ENCODE results near the gene RHOJ. TPM values are rescaled to one million over a fixed set of nuclear protein-coding genes. Genes with fewer than 3 reads are reported as not detected.

Gene RHOJ
- total RNA-seq, 3 donors from 2014 or later (not counting 1 experiment from before 2014, with no cell fraction given) = not detected

DNA sequence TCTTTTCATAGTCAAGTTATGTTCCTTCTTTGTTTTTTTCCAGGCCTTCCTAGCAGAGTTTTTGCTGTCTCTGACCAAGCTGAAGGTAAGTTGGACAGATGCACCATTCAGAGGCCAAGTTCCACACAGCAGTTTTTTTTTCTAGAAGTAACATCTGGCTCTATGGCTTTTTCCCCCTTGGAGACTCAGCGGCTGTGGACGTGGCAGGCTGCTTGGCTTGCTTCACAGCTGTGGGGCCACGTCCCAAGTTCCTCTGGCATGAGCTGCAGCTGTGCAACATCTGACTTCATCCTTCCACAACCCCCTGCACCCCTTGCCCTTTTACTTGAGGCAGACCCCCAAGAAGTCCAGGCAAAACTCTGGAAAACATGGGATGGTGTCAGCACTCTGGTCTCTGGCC is 24.2 kb upstream of the RHOJ start:
- Mint-ChIP-seq H3K27me3 (ENCODE audit: low read depth in 2 of 2) (peaks cover 5 to 24% of the 10 kb centered on the region in 2 donors), H3K9me3 (no peaks in the 10 kb centered on the region), H3K4me1 (no peaks in the 10 kb centered on the region), H3K36me3 (no peaks in the 10 kb centered on the region), H3K27ac (no peak overlapping the region), H3K4me3 (no peak overlapping the region)
- no peaks in the 10 kb centered on the region for H3K27me3 ChIP-seq (ENCODE audit: control insufficient read depth, insufficient read depth, low read length)
- no peak for TF ChIP-seq CTCF (IDR thresholded peaks at IDR 0.05)
- no peaks in the 10 kb centered on the region for H3K9me3 ChIP-seq (ENCODE audit: control insufficient read depth, insufficient read depth, low read length)
- H3K4me1 ChIP-seq (ENCODE audit: control insufficient read depth, insufficient read depth, low read length) = no peaks in the 10 kb centered on the region
- H3K36me3 ChIP-seq (ENCODE audit: control insufficient read depth, insufficient read depth, low read length) = no peaks in the 10 kb centered on the region
- no peak for DNase-seq
- WGBS (ENCODE audit: insufficient coverage) = 89% methylated on average over 3 of the region's 3 CpGs
- no peak for ATAC-seq
- no peak overlapping the region for H3K4me3 ChIP-seq (ENCODE audit: low read length)
- H3K27ac ChIP-seq (ENCODE audit: low read length) = no peak overlapping the region
- intact Hi-C loops (cut with micrococcal nuclease) = no loop called here

GRCh38 chr14:63182968-63183367 is 21.3 kb upstream of the RHOJ start:
- Histone ChIP-seq H3K36me3 (ENCODE audit: control insufficient read depth, insufficient read depth, low read length) (no peaks in the 10 kb centered on the region), H3K27ac (ENCODE audit: low read length) (no peak overlapping the region), H3K4me1 (ENCODE audit: control insufficient read depth, insufficient read depth, low read length) (no peaks in the 10 kb centered on the region), H3K4me3 (ENCODE audit: low read length) (no peak overlapping the region), H3K27me3 (ENCODE audit: control insufficient read depth, insufficient read depth, low read length) (no peaks in the 10 kb centered on the region), H3K9me3 (ENCODE audit: control insufficient read depth, insufficient read depth, low read length) (no peaks in the 10 kb centered on the region)
- no peak for TF ChIP-seq CTCF (IDR thresholded peaks at IDR 0.05)
- Mint-ChIP-seq H3K4me3 (no peak overlapping the region), H3K9me3 (no peaks in the 10 kb centered on the region), H3K36me3 (no peaks in the 10 kb centered on the region), H3K27me3 (ENCODE audit: low read depth in 2 of 2) (peaks cover 5 to 24% of the 10 kb centered on the region in 2 donors), H3K4me1 (no peaks in the 10 kb centered on the region), H3K27ac (no peak overlapping the region)
- 75% methylated on average over 3 of the region's 3 CpGs for WGBS (ENCODE audit: insufficient coverage)
- DNase-seq = no peak
- intact Hi-C loops (cut with micrococcal nuclease) = no loop called here
- no peak for ATAC-seq

DNA sequence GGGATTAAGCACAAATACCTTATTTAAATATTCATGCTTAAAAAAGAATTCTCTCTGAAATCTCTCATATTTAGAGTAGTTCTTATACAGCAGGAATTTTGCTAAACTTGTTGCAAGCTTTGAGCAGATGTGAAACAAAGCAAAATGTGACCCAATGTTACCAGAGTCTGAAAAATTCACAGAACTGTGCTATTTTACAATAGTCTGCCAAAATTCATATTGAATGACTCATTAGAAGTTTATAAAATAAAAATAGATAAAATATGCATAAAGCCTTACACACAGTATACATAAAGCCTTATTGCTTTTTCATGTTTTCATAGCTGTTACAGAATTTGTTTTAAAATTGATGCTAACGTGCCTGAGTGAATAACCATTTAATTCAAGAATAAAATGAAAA is 17.8 kb upstream of the RHOJ start:
- no peaks in the 10 kb centered on the region for H3K9me3 Mint-ChIP-seq
- H3K36me3 Mint-ChIP-seq = no peaks in the 10 kb centered on the region
- no peaks in the 10 kb centered on the region for H3K9me3 ChIP-seq (ENCODE audit: control insufficient read depth, insufficient read depth, low read length)
- no peak overlapping the region for H3K4me3 Mint-ChIP-seq
- TF ChIP-seq CTCF (IDR thresholded peaks at IDR 0.05) = no peak
- no peak for ATAC-seq
- H3K27me3 ChIP-seq (ENCODE audit: control insufficient read depth, insufficient read depth, low read length) = no peaks in the 10 kb centered on the region
- H3K4me1 ChIP-seq (ENCODE audit: control insufficient read depth, insufficient read depth, low read length) = no peaks in the 10 kb centered on the region
- no CpG with 5 or more reads among the region's 1 CpG for WGBS (ENCODE audit: insufficient coverage)
- peaks cover 5 to 18% of the 10 kb centered on the region in 2 donors for H3K27me3 Mint-ChIP-seq (ENCODE audit: low read depth in 2 of 2)
- no peak overlapping the region for H3K27ac ChIP-seq (ENCODE audit: low read length)
- no peak overlapping the region for H3K4me3 ChIP-seq (ENCODE audit: low read length)
- intact Hi-C loops (cut with micrococcal nuclease) = no loop called here
- H3K36me3 ChIP-seq (ENCODE audit: control insufficient read depth, insufficient read depth, low read length) = no peaks in the 10 kb centered on the region
- no peaks in the 10 kb centered on the region for H3K4me1 Mint-ChIP-seq
- no peak for DNase-seq
- H3K27ac Mint-ChIP-seq = no peak overlapping the region

GRCh38 chr14:63191211-63191610 is 13.0 kb upstream of the RHOJ start:
- DNase-seq = no peak
- Histone ChIP-seq H3K4me1 (ENCODE audit: control insufficient read depth, insufficient read depth, low read length) (no peaks in the 10 kb centered on the region), H3K27me3 (ENCODE audit: control insufficient read depth, insufficient read depth, low read length) (no peaks in the 10 kb centered on the region), H3K27ac (ENCODE audit: low read length) (no peak overlapping the region), H3K4me3 (ENCODE audit: low read length) (no peak overlapping the region), H3K9me3 (ENCODE audit: control insufficient read depth, insufficient read depth, low read length) (peaks cover 6% of the 10 kb centered on the region), H3K36me3 (ENCODE audit: control insufficient read depth, insufficient read depth, low read length) (no peaks in the 10 kb centered on the region)
- 85% methylated on average over 3 of the region's 3 CpGs for WGBS (ENCODE audit: insufficient coverage)
- intact Hi-C loops (cut with micrococcal nuclease) = no loop called here
- Mint-ChIP-seq H3K4me3 (no peak overlapping the region), H3K27ac (no peak overlapping the region), H3K36me3 (no peaks in the 10 kb centered on the region), H3K27me3 (ENCODE audit: low read depth in 2 of 2) (peaks cover 0 to 4% of the 10 kb centered on the region in 2 donors), H3K4me1 (no peaks in the 10 kb centered on the region), H3K9me3 (no peaks in the 10 kb centered on the region)
- no peak for TF ChIP-seq CTCF (IDR thresholded peaks at IDR 0.05)
- ATAC-seq = no peak
